Measurements from ENCODE around the gene TIMP4. TPM values are rescaled to one million over a fixed set of nuclear protein-coding genes. Genes with fewer than 3 reads are reported as not detected.

TIMP4 gene
- total RNA-seq, 2 experiments from 2014 or later: not detected

- ChIA-PET CTCF (no interaction called here), POLR2A (no interaction called here)
Measured at GRCh38 chr3:12159227-12159601, 502 bp upstream of the TIMP4 start.

DNA sequence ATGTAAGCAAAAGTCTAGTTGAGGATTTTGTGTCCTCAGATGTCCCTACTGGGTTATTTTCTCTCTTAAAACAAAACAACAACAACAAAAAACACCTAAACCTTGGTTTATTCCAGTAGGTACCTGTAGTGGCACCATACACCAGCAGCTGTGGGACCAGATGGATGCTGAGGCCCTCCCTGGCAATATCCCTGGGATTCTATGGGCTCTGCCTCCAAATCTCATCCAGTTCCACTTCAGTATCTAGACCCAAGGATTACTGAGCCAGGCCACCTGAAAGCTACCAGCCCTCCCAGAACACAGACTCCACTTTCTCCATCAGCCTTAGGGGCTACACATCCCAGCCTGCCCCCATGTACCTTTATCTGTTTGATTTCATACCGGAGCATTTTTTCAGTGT lies 1.7 kb downstream of the TIMP4 start:
- CTCF ChIA-PET: no interaction called here
- POLR2A ChIA-PET: no interaction called here

DNA sequence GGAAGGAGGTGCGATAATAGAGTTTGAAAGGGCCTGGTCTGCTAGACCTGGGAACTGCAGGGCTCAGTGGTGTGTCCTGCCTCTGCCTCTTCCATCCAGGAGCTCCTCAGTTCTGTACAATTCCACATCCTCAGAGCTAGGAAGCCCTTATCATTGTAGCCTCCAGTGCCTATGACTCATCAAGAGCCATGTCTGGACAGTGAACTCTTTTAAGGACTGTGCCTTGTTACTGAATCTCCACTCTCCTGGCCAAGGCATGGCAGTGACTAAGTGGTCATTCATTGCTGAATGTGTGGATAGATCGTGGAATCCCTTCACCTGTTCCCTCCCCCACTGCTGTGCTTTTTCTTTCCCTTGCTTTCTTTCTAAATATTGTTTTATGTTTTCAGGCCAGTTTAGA lies 2.9 kb downstream of the TIMP4 start:
- ChIA-PET POLR2A (no interaction called here), CTCF (interaction anchor here (1.6 kb wide), 1 partner anchor 39 kb away, joined by 3 read pairs; no protein-coding TSS in a partner anchor)

- POLR2A ChIA-PET: no interaction called here
- CTCF ChIA-PET: interaction anchor here (1.6 kb wide), 1 partner anchor 39 kb away, joined by 3 read pairs; no protein-coding TSS in a partner anchor
Measured at GRCh38 chr3:12155264-12155663, 3.4 kb downstream of the TIMP4 start.

DNA sequence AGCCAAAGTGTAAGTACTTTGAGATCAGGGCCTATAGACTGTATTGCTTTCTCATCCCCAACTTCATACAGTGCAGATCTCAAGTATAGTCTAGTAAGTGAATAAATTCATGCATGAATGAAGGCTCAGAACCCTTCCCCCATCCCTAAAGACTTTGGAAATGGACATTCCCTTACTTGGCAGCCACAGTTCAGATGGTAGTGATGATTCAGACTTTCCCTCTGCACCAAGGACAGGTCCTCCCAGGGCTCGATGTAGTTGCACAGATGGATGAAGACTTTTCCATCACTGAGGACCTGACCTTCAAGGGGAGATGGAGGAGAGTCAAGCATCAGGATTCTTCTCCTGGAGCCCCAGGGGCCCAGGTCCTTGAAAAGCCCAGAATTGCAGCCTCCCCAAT lies 4.6 kb downstream of the TIMP4 start:
- ChIA-PET CTCF (no interaction called here), POLR2A (no interaction called here)

DNA sequence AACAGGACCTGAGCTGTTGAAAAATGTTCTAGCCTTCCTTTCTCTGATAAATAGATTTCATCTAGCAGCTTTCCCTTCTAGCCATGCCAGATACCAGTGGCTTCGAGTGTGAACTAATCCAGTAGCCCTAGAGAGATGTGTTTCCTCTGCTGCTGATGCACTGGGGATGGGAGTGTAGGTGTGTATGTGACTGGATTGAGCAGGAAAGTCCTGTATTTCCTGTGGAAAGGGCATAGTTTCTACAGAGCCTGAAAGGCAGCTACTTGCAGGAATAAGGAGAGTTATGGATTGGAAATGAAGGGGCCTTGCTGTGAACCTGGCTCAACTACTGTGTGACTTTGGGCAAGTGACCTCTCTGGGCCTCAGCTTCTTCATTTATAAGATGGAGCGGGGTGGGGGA lies 8.6 kb downstream of the TIMP4 start:
- POLR2A ChIA-PET: no interaction called here
- CTCF ChIA-PET: interaction anchor here (0.7 to 1.5 kb wide), 2 partner anchors 64 to 330 kb away, joined by 4 to 5 read pairs; no protein-coding TSS in a partner anchor

GRCh38 chr3:12149029-12149428 lies 9.7 kb downstream of the TIMP4 start:
- POLR2A ChIA-PET: no interaction called here
- CTCF ChIA-PET: no interaction called here

- POLR2A ChIA-PET: no interaction called here
- CTCF ChIA-PET: interaction anchor here (0.6 kb wide), 1 partner anchor 14 kb away, joined by 3 read pairs; no protein-coding TSS in a partner anchor
Measured at GRCh38 chr3:12148183-12148940, 10.3 kb downstream of the TIMP4 start.

- POLR2A ChIA-PET: no interaction called here
- CTCF ChIA-PET: interaction anchor here (1.5 kb wide), 1 partner anchor 12 kb away, joined by 4 read pairs; no protein-coding TSS in a partner anchor
Measured at GRCh38 chr3:12147049-12147780, 11.5 kb downstream of the TIMP4 start.

DNA sequence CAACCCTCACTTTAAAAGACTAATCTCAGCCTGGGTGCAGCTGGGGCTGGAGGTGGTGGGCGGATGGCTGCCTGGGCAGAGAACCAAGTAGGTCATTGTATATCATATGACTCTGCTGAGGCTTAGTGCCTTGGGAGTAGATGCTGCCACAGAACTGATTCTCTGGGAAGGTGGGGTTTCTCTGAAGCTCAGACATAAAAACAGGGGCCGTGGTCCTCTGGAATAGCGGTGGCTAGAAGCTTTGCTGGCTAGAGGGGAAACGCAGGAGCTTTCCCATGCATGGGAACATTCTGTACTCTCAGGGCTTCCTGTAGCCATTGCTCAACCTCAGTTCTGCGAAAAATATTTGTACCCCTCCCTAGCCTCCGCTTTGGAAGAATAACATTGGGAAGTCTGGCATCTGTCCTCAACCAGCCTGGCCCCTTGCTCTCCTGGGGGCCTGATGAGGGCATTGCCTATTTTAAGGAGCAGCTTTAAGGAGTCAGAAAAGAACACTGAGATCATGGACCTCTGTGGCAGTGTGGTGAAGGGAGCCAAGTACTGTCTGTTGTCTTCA lies 14.7 kb downstream of the TIMP4 start:
- ChIA-PET POLR2A (no interaction called here), CTCF (interaction anchor here (1.0 to 1.3 kb wide), 2 partner anchors 9 to 190 kb away, joined by 3 to 5 read pairs; no protein-coding TSS in a partner anchor)

DNA sequence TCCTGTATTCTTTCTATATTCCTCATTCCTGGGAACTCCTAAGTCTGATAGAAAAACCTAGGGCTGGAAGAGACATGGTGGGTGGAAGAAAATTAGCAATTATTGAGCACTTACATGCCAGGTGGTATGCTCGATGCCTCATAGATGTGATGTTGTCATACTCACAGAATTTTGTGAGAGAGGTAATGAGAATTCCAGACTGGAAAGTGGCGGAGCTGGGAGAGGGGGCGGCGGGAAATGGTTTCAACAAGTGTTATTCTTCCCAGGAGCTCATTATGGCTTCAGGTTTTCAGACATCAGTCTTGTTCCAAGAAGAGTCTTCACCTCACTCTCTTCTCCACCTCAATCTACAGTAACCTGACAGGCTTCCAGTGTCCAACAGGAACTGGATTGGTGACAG lies 16.2 kb downstream of the TIMP4 start:
- CTCF ChIA-PET: no interaction called here
- POLR2A ChIA-PET: no interaction called here

DNA sequence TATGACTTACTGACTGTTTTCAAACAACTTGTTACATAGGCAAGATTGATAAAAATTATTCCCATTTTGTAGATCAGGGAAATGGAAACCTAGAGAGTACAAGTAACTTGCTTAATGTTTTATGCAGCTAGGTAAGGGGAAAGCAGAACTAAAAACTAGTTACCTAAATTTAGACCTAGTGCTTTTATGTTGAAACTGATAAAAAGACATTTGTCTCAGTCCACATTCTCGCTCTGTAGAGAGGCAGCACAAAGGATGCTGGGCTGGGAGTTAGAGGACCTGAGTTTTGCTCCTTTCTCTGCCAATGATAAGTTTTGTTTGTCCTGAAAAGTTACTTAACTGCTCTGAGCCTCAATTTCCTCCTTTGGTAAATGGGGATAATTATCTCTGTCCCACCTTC lies 17.4 kb downstream of the TIMP4 start:
- POLR2A ChIA-PET: no interaction called here
- CTCF ChIA-PET: no interaction called here

DNA sequence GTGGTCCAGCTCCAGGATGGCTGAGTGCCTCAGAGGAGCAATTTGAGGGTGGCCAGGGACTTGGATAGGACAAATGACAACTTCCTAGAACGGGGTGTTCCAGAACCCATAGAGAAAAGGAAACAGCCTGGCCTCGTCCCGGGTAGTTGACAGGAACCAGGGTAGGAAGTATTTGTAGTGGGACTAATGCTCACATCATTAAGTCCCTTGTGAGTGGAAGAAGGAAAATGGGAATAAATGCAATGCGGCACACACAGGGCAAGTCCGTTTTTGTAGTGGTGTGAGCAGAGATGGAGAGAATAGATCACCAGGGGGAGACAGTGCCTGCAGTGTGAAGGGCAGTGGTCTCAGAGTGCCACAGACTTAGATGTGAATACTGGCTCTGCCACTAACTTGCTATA lies 19.6 kb downstream of the TIMP4 start:
- ChIA-PET POLR2A (no interaction called here), CTCF (interaction anchor here (1.0 to 6.8 kb wide), 5 partner anchors 36 to 340 kb away, joined by 3 to 70 read pairs (median 5); no protein-coding TSS in a partner anchor)

GRCh38 chr3:12138044-12138443 lies 20.7 kb downstream of the TIMP4 start:
- ChIA-PET POLR2A (no interaction called here), CTCF (interaction anchor here (0.7 to 6.8 kb wide), 4 partner anchors 38 to 341 kb away, joined by 3 to 70 read pairs (median 6); no protein-coding TSS in a partner anchor)

DNA sequence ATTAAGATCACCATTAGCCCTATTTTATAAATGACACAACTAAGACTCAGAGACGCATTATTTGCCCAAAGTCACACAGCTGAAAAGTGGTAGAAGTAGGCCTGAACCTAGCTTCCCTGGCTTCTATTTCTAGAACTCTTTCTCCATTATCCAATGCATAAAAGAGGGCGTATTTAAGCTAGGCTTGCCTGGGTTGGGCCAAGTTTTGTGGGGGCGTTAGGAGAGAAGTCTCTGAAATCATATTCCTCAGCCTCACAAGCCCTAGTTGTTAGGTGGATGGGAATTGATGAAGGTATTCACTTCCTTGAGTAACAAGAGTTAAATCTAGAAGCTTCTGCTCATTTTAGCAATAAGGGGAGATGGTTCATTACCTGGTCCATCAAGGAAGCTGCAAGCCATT lies 22.3 kb downstream of the TIMP4 start:
- CTCF ChIA-PET: interaction anchor here (1.1 to 6.8 kb wide), 3 partner anchors 38 to 342 kb away, joined by 3 to 70 read pairs (median 26); no protein-coding TSS in a partner anchor
- POLR2A ChIA-PET: no interaction called here

DNA sequence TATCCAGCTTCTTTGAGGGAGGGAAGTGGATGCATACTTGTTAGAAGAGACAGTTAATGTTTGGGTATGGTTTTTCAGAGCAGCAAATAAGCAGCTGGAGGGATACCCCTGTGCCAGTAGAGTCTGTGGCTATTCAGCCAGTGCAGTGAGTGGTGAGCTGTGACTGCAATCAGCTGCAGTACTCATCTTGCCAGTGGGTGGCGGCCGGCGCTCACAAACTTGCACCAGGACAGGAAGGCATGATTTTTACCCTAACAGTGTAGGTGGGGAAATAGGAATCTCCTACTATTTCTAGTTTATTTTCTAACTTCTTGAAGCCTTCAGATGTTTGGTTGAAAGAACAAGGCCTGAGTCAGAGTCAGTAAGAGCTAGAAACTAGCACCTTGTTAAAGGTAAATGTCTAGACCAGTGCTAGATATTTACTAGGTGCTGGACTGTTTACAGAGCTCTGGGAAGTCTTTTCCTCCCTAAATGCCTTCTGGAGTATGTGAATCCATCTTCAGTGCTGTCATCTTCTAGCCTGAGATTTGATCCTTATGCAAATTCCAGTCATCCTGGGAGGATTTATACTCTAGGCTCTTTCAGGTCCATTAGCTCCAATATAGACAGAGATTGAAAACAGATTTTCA lies 23.6 kb downstream of the TIMP4 start:
- POLR2A ChIA-PET: interaction anchor here (0.9 kb wide), 1 partner anchor 345 kb away, joined by 3 read pairs; no protein-coding TSS in a partner anchor
- CTCF ChIA-PET: interaction anchor here (0.6 to 6.8 kb wide), 15 partner anchors 8 to 394 kb away, joined by 3 to 70 read pairs (median 4); no protein-coding TSS in a partner anchor

GRCh38 chr3:12132881-12133280 lies 25.8 kb downstream of the TIMP4 start:
- ChIA-PET POLR2A (no interaction called here), CTCF (interaction anchor here (0.8 to 2.1 kb wide), 2 partner anchors 42 to 347 kb away, joined by 3 to 7 read pairs; no protein-coding TSS in a partner anchor)

GRCh38 chr3:12131351-12132090 lies 27.2 kb downstream of the TIMP4 start:
- CTCF ChIA-PET: interaction anchor here (1.1 to 2.1 kb wide), 2 partner anchors 44 to 352 kb away, joined by 3 to 7 read pairs; no protein-coding TSS in a partner anchor
- POLR2A ChIA-PET: no interaction called here

DNA sequence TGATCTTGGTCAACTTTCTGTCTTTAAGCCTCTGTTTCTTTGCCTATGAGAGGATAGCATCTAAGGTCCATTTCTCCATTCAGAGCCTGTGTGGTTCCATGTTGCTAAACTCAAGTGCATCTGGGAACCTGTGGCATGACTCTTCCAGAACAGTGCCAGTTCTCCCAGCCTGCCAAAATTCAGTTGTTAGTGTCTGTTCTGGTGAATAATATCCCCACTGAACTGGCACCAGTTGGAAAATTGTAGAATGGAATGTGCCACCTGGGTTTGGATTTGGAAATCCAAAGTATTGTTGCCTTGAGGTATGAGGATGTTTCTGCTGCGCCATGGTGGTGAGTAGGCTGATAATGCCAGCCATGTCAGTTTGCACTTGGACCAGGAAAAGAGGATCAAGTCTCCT lies 31.3 kb downstream of the TIMP4 start:
- ChIA-PET CTCF (no interaction called here), POLR2A (no interaction called here)
